Measurements from ENCODE around the gene GRAMD1C. TPM values are rescaled to one million over a fixed set of nuclear protein-coding genes. Genes with fewer than 3 reads are reported as not detected.

Gene GRAMD1C
- total RNA-seq, result 2.8 and 7.7 TPM in 2 replicates

GRCh38 chr3:113838631-113839209 lies at the start of gene GRAMD1C:
TSS of gene GRAMD1C (plus strand) at chr3:113838788. CDS start at chr3:113838910, 122 bp downstream.

GRCh38 chr3:113947372-113948014 lies 108.9 kb downstream of the GRAMD1C start, which contains the start of gene ZDHHC23:
TSS of gene ZDHHC23 (plus strand) at chr3:113948013. CDS start at chr3:113948803, 790 bp downstream.

Other genes with a start within 250 kb of the GRAMD1C start
- gene USF3, start 142.1 kb upstream of the GRAMD1C start, total RNA-seq, result 5.9 and 10.6 TPM in 2 replicates
- gene NAA50, start 92.5 kb upstream of the GRAMD1C start, total RNA-seq, result 162 and 226 TPM in 2 replicates
- 60.2 and 125 TPM in 2 replicates for gene ATP6V1A, start 91.8 kb upstream of the GRAMD1C start, total RNA-seq
- 0.72 and 1.1 TPM in 2 replicates for gene ZDHHC23, start 109.2 kb downstream of the GRAMD1C start, total RNA-seq
- gene CCDC191, start 217.7 kb downstream of the GRAMD1C start, total RNA-seq, result 1.1 and 2.0 TPM in 2 replicates
- 20.1 and 29.1 TPM in 2 replicates for gene QTRT2, start 217.9 kb downstream of the GRAMD1C start, total RNA-seq